NOMO-1 (cell line): ENCODE results near the gene DGAT2.
A peak's percentile ranks its signal among the peaks of the same experiment; 100 is the strongest.
"Not testable (repeated sequence)": the region's sequence is repeated elsewhere in the genome, so short reads cannot be mapped to it uniquely, and the experiment has no call there.

Experiments used
- DNase-seq, 2 experiments: peaks; one replicate each; lab custom pipeline; 2025; ENCODE audit not compliant: unreplicated experiment in 2 of 2; lab: John Stamatoyannopoulos, UW

Gene DGAT2, protein sequence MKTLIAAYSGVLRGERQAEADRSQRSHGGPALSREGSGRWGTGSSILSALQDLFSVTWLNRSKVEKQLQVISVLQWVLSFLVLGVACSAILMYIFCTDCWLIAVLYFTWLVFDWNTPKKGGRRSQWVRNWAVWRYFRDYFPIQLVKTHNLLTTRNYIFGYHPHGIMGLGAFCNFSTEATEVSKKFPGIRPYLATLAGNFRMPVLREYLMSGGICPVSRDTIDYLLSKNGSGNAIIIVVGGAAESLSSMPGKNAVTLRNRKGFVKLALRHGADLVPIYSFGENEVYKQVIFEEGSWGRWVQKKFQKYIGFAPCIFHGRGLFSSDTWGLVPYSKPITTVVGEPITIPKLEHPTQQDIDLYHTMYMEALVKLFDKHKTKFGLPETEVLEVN

GRCh38 chr11:75768112-75768908 lies at the start of gene DGAT2:
DGAT2 (plus strand) TSS chr11:75768778; CDS start chr11:75768992, 214 bp downstream.
- DNase-seq, result peak; percentile 73 to 89

GRCh38 chr11:75719340-75720239 lies 49.0 kb upstream of the DGAT2 start:
- DNase-seq, result no peak

DNA sequence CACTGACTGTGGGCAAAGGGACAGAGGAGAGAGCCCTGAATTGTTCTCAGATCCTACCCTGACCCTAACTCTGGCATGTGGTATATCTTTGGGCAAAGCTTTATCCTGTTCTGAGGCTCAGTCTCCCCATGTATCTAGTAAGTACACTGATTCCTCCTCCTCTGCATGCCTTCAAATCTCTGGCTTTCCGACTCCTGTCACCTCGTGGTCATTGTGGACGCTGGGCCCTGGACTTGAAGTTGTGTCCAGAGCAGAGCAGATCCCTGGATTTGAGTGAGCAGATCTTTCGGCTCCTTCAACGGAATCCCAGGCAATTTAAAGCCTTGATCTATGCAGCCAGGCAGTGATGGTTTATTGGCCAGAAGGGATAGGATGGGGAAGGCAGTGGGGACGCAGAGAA lies 47.9 kb upstream of the DGAT2 start:
- no peak for DNase-seq

GRCh38 chr11:75721852-75722668 lies 46.5 kb upstream of the DGAT2 start:
- no peak for DNase-seq

- DNase-seq, result no peak
These were observed 45.9 kb upstream of the DGAT2 start for GRCh38 chr11:75722669-75723042.

GRCh38 chr11:75725547-75726320 lies 42.8 kb upstream of the DGAT2 start:
- DNase-seq, result no peak

GRCh38 chr11:75728992-75729391 lies 39.6 kb upstream of the DGAT2 start:
- DNase-seq, result no peak

- DNase-seq, result no peak
These were observed 37.5 kb upstream of the DGAT2 start for GRCh38 chr11:75731095-75731494.

DNA sequence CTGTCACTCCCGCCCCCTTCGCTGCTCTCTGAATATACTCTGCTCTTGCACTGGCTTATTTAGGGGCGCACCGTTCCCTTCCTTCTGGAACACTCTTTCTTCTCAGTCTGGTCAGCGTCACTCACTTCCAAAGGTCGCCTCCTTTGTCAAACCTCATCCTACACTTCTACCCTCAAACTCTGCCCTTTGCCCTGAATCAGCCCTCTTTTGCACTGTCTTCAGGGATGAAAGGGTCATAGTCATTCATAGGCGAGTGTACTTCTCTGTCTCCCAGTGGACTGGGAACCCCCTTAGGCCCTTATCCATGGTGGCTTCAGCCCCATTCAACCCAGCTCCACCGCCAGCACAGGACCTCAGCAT lies 35.5 kb upstream of the DGAT2 start:
- no peak for DNase-seq

DNA sequence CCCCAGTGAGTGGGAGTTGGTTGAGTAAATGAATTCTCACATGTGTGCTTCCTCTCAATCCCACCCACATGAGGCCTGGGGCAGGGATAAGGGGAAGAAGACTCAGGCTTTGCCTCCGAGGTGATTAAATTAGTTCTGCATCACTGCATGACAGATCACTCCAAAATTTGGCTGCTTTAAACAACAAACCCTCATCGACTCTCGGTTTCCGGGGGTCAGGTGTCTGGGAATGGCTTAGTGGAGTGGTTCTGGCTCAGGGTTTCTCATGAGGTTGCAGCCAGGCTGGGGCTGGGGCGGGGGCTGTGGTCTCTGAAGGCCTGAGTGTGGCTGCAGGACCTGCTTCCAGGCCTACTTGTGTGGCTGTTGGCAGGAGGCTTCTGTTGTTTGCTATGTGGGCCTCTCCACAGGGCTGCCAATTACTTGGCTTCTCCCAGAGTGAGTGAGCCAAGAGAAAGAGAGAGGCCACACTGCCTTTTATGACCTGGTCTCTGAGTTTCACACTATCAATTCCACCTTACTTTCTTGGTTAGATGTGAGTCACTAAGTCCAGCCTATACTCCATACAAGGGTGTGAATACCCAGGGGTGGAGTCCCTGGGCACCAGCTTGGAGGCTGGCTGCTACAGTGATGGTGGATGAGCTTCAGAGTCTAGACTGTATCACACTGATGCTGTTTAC lies 35.0 kb upstream of the DGAT2 start:
- DNase-seq, result no peak

GRCh38 chr11:75734491-75735180 lies 33.9 kb upstream of the DGAT2 start:
- no peak for DNase-seq

- DNase-seq, result no peak
These were observed 33.3 kb upstream of the DGAT2 start for GRCh38 chr11:75735181-75735845.

DNA sequence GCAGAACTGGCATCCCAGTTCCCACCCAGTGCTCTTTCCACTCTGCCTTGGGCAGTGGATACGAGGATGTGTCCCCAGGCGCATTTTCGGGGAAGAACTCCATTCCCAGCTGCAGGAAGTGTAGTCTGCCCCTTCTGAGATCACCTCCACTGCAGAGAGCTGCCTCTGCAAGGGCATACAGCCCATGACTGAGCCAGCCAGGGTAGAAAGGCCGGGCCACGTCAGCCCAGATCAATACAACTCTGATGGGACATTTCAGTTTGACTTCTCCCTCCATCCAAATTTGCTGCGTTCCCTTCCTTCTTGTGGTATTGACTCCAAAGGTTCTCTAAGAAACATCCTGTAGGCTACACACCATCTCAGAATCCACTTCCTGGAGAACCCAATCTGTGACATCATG lies 31.3 kb upstream of the DGAT2 start:
- no peak for DNase-seq

GRCh38 chr11:75740681-75741080 lies 27.9 kb upstream of the DGAT2 start:
- no peak for DNase-seq

DNA sequence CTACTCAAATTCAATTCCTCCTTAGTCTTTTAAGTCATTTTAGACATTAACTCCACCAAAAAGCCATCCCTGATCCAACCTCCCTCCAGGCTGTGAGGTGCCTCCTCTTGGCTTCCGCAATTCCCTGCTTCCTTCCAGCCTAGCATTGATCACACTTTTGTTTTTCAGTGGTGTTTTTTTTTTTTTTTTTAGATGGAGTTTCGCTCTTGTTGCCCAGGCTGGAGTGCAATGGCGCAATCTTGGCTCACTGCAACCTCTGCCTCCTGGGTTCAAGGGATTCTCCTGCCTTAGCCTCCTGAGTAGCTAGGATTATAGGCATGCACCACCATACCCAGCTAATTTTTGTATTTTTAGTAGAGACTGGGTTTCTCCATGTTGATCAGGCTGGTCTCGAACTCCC lies 25.4 kb upstream of the DGAT2 start:
- DNase-seq, result not testable (repeated sequence)

- DNase-seq, result no peak
These were observed 24.6 kb upstream of the DGAT2 start for GRCh38 chr11:75743711-75744563.

- no peak for DNase-seq
These were observed 22.8 kb upstream of the DGAT2 start for GRCh38 chr11:75745807-75746206.
